ENCODE data around the gene TECR. TPM values are rescaled to one million over a fixed set of nuclear protein-coding genes. Genes with fewer than 3 reads are reported as not detected.

The TECR gene
- total RNA-seq, 1 experiment from 2014 or later, result 145 TPM

DNA sequence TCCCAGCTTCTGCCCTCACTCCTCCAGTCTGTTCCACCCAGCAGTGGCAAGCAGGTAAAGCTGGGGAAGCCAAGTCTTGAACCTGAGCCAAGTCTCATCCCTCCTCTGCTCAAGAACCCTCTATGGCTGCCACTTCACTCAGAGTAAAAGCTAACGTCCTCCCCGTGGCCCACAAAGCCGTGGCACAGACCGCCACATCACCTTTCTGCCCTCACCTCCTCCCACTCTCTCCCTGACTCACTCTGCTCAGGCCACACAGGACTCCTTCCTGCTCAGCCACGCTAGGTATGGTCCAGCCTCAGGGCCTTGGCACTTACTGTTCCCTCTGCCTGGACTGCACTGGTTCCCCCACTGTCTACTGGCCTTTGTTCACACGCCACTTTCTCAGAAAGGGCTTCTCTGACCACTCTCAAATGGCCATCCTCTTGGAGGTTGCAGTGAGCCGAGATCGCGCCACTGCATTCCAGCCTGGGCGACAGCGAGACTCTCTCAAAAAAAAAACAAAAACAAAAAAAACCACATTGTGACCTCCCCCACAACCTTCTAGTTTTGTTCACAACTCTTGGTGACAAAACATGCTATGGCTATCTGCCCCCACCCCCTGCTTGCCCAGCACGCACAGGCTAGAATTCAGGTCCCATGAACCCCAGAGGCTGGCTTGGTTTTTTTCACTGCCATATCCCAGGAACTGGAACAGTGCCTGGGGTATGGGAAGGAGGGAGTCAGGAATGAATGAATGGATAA lies 26.7 kb downstream of the TECR start:
- ATAC-seq (peak; percentile 61), DNase-seq (peak; percentile 53)
- no peaks in the 10 kb centered on the region for H3K9me3 ChIP-seq (ENCODE audit: low read length)
- H3K79me2 ChIP-seq (ENCODE audit: low read length), result peaks cover 83% of the 10 kb centered on the region
- no peak overlapping the region for H3K9ac ChIP-seq (ENCODE audit: low read length)
- H3K27ac ChIP-seq (ENCODE audit: low read length), result 0 out of 2 replicates have a peak overlapping the region, but pooled peaks have one; percentile 3
- H3K27me3 ChIP-seq (ENCODE audit: low read length), result no peaks in the 10 kb centered on the region
- H2AFZ ChIP-seq (ENCODE audit: low read length), result 0 out of 2 replicates have a peak overlapping the region, but pooled peaks have one; percentile 13
- ChIA-PET POLR2A (ENCODE audit: unreplicated experiment) (interaction anchor here (1.0 kb wide), 1 partner anchor 38 kb away, joined by 5 read pairs; the partner anchor contains the start of gene DNAJB1), CTCF (interaction anchor here (0.6 to 1.2 kb wide), 3 partner anchors 16 to 132 kb away, joined by 3 to 4 read pairs (median 3); partner anchors contain the start of genes DNAJB1 and NDUFB7)
- no peaks in the 10 kb centered on the region; the same call in 1 of the 2 replicates for H3K36me3 ChIP-seq (ENCODE audit: low read depth, low read length)
- H3K4me3 ChIP-seq (ENCODE audit: low read length), result no peak overlapping the region
- TF ChIP-seq EZH2 (IDR thresholded peaks at IDR 0.05; ENCODE audit: low read length, unreplicated experiment), result no peak
- no peak for TF ChIP-seq EZH2phosphoT487 (IDR thresholded peaks at IDR 0.05; ENCODE audit: borderline replicate concordance, low read length)
- TF ChIP-seq, protein P1, sequence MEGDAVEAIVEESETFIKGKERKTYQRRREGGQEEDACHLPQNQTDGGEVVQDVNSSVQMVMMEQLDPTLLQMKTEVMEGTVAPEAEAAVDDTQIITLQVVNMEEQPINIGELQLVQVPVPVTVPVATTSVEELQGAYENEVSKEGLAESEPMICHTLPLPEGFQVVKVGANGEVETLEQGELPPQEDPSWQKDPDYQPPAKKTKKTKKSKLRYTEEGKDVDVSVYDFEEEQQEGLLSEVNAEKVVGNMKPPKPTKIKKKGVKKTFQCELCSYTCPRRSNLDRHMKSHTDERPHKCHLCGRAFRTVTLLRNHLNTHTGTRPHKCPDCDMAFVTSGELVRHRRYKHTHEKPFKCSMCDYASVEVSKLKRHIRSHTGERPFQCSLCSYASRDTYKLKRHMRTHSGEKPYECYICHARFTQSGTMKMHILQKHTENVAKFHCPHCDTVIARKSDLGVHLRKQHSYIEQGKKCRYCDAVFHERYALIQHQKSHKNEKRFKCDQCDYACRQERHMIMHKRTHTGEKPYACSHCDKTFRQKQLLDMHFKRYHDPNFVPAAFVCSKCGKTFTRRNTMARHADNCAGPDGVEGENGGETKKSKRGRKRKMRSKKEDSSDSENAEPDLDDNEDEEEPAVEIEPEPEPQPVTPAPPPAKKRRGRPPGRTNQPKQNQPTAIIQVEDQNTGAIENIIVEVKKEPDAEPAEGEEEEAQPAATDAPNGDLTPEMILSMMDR (conservative IDR thresholded peaks at IDR 0.05; ENCODE audit: low read depth, low read length), result no peak
- intact Hi-C loops (cut with micrococcal nuclease), result no loop called here
- H3K9me2 ChIP-seq (replicated peaks; ENCODE audit: low read length), result no peaks in the 10 kb centered on the region
- 0 out of 2 replicates have a peak, but pooled peaks cover 1% of the 10 kb centered on the region for H3K4me1 ChIP-seq (ENCODE audit: insufficient read depth, low read length)
- BruUV-seq (replicated peaks), result no TSS peak
- H4K20me1 ChIP-seq (ENCODE audit: low read length), result no peaks in the 10 kb centered on the region
- H3K4me2 ChIP-seq (ENCODE audit: low read length), result peak overlapping the region; percentile 75
- no peaks in the 10 kb centered on the region for H3F3A ChIP-seq (ENCODE audit: low read length, unreplicated experiment)

DNA sequence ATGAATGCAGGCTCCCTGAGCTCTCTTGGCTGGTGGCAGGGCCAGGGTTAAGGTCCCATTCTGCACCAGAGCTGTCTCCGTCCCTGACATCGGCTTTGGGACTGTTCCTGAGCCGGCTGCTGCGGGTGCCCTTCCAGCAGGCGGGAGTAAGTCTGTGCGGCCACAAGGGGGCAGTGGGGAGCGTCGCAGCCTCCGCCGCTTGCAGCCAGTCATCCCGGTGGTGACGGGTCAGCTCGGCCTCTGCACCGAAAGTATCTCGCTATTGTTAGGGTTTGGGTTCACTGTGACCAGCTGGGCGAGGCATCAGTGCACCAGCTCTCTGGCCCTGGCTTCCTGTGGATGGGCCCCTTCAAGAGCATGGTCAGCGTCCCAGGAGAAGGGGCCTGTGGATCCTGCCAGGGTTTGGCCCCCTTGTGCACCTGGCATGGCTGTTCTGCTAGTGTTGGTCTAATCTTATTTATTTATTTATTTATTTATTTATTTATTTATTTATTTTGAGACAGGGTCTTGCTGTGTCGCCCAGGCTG lies 27.3 kb downstream of the TECR start:
- Histone ChIP-seq H3K4me1 (ENCODE audit: insufficient read depth, low read length) (no peaks in the 10 kb centered on the region), H3K27ac (ENCODE audit: low read length) (0 out of 2 replicates have a peak overlapping the region, but pooled peaks have one; percentile 3), H3K79me2 (ENCODE audit: low read length) (peaks cover 84% of the 10 kb centered on the region), H4K20me1 (ENCODE audit: low read length) (no peaks in the 10 kb centered on the region), H2AFZ (ENCODE audit: low read length) (peak overlapping the region; percentile 13; the same call in 1 of the 2 replicates), H3K9ac (ENCODE audit: low read length) (no peak overlapping the region), H3K9me3 (ENCODE audit: low read length) (no peaks in the 10 kb centered on the region), H3F3A (ENCODE audit: low read length, unreplicated experiment) (no peaks in the 10 kb centered on the region), H3K9me2 (replicated peaks; ENCODE audit: low read length) (no peaks in the 10 kb centered on the region), H3K4me2 (ENCODE audit: low read length) (peak overlapping the region; percentile 75), H3K27me3 (ENCODE audit: low read length) (no peaks in the 10 kb centered on the region), H3K4me3 (ENCODE audit: low read length) (0 out of 2 replicates have a peak overlapping the region, but pooled peaks have one; percentile 41), H3K36me3 (ENCODE audit: low read depth, low read length) (no peaks in the 10 kb centered on the region; the same call in 1 of the 2 replicates)
- intact Hi-C loops (cut with micrococcal nuclease), result no loop called here
- DNase-seq (peak; percentile 89), ATAC-seq (peak; percentile 88)
- no TSS peak for BruUV-seq (replicated peaks)
- TF ChIP-seq EZH2 (IDR thresholded peaks at IDR 0.05; ENCODE audit: low read length, unreplicated experiment) (no peak), EZH2phosphoT487 (IDR thresholded peaks at IDR 0.05; ENCODE audit: borderline replicate concordance, low read length) (no peak)
- TF ChIP-seq, protein P1 (conservative IDR thresholded peaks at IDR 0.05; ENCODE audit: low read depth, low read length), result peak; percentile 98
- ChIA-PET CTCF (interaction anchor here (0.6 to 1.2 kb wide), 3 partner anchors 8 to 131 kb away, joined by 3 read pairs; partner anchors contain the start of gene NDUFB7), POLR2A (ENCODE audit: unreplicated experiment) (interaction anchor here (0.6 to 1.0 kb wide), 2 partner anchors 13 to 38 kb away, joined by 3 to 5 read pairs; partner anchors contain the start of gene DNAJB1)
